GM21786 (cell line): ENCODE results near the gene GTF2I.
A peak's percentile ranks its signal among the peaks of the same experiment; 100 is the strongest.
"Not testable (repeated sequence)": the region's sequence is repeated elsewhere in the genome, so short reads cannot be mapped to it uniquely, and the experiment has no call there.

Source experiments
- ATAC-seq: cut with Tn5 transposase; IDR thresholded peaks from one replicate; pipeline ENCODE4 v1.9.1; 2021; ENCODE audit not compliant: unreplicated experiment

Gene GTF2I

DNA sequence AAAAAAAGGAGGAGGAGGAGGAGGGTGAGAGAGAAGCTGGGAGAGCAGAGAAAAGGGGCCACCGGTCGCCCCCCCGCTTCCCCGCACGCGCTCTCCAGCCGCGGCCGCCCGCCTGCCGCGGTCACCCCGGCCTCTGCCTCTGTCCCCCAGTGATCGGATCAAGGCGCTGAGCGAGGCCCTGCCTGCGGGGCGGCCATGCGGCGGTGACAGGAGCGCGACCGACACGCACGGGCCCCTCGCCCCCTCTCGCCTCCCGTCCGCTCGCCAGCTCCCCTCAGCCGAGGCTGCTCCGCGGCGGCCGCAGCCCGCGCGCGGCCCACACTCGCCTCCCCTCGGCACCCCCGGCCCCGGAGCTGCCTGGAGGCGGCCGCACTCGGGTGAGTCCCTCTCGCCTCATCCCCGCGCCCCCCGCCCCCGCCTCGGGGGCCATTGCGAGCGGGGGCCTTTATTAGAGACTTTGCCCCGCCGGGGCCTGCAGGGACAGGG is at the start of gene GTF2I:
Gene GTF2I (plus strand): TSS at position 27 of the 486 bp plus-strand sequence. CDS start 31,411 bp downstream, outside the sequence.
- peak; percentile 6 for ATAC-seq

- no peak for ATAC-seq
Measured at GRCh38 chr7:74612015-74612829, 45.3 kb upstream of the GTF2I start.

DNA sequence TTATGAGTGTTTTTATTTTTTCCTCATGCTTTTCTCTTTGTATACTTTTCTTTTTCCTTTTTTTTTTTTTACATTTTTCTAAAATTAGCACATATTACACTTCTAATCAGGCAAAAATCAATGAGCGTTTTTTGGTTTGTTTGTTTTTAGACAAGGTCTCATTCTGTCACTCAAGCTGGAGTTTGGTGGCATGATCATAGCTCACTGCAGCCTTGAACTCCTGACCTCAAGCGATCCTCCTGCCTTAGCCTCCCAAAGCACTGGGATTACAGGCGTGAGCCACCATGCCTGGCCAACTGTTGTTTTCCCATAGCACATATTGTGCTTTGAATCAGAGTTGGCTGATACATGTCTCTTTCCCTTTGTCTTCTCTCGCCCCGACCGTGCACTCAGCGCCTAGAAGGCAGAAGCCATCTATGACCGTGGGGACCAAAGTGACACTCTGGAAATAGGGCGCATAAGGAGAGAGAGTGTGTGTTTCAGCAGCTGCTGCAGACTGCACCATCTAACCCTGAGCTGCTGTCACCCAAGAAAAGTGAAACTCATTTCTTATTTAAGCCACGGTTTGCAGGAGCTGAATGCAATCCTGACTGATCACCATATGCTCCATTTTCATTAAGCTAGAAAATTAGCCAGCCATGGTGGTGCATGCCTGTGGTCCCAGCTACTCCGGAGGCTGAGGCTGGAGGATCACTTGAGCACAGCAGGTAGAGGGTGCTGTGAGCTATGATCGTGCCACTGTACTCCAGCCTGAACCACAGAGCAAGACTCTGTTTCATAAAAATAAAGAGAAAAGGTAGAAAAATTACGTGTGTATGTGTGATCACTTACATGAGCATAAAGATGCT is 41.4 kb upstream of the GTF2I start:
- no peak for ATAC-seq

DNA sequence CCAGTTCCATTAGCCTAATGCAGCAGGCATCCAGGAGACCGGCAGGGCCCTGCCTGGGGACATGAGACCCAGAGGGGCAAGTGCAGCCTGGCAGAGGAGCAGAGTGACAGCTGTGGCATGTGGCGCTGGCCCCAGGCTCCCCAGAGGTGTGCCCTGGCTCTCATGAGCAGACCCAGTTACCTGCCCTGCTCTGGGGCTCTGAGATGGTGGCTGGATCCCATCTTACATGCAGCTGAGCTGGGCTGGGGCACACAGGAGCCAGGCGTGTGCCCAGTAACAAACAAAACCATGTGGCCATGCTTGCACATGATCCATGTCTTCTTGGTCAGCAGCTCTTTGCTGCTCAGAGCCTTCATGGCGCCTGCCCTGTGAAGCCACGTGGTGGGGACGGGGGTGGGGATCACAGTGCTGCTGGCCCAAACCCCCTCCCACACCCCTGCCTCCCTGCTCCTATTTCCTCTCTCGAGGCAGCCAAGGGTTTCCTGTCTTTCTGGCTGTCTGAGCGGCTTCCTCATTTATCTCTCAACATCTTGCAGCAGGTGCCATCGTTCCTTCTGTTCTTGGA is 40.3 kb upstream of the GTF2I start:
- ATAC-seq, result no peak

DNA sequence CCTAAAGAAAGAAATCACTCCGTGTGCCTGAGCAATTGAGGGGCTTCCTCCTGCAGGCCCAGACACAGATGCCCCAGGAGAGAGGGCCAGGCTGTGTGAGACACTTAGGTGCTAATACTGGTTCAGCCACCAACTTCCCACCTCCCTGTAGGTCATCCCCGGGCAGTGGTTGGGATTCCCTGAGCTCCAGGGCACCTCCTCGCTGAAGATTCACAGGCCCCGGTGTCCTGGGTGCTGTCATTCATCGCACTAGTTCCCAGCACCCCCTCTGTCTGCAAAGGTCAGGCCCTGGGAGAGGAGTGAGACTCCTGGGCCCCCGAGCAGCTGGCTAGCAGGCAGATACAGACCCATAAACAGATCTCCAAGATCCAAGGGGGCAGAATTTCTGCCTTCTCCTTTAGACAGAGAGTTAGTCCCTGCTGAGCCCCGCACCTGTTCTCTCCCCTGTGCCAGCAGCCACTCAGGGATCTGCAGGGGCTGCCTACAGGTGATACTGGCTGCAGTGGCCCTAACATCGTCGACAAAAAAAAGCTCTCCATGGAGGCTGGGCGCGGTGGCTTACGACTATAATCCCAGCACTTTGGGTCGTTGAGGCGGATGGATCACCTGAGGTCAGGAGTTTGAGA is 38.2 kb upstream of the GTF2I start:
- no peak for ATAC-seq

DNA sequence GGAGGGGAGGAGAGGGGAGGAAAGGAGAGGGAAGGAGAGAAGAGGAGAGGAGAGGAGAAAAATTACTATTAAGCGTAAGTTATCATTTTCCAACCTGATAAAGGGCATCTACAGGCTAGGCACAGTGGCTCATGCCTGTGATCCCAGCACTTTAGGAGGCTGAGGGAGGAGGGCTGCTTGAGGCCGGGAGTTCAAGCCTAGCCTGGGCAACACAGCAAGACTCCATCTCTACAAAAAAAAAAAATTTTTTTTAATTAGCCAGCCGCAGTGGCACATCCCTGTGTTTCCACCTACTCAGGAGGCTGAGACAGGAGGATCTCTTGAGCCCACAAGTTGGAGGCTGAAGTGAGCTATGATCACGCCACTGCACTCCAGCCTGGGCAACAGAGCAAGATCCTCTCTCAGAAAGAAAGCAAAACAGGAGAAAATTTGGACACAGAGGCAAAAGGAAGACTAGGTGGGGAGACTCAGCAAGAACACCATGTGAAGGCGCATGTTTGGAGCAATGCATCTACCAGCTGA is 35.2 kb upstream of the GTF2I start:
- no peak for ATAC-seq

- no peak for ATAC-seq
Measured at GRCh38 chr7:74623135-74623534, 34.4 kb upstream of the GTF2I start.

- ATAC-seq, result no peak
Measured at GRCh38 chr7:74625446-74625845, 32.1 kb upstream of the GTF2I start.

DNA sequence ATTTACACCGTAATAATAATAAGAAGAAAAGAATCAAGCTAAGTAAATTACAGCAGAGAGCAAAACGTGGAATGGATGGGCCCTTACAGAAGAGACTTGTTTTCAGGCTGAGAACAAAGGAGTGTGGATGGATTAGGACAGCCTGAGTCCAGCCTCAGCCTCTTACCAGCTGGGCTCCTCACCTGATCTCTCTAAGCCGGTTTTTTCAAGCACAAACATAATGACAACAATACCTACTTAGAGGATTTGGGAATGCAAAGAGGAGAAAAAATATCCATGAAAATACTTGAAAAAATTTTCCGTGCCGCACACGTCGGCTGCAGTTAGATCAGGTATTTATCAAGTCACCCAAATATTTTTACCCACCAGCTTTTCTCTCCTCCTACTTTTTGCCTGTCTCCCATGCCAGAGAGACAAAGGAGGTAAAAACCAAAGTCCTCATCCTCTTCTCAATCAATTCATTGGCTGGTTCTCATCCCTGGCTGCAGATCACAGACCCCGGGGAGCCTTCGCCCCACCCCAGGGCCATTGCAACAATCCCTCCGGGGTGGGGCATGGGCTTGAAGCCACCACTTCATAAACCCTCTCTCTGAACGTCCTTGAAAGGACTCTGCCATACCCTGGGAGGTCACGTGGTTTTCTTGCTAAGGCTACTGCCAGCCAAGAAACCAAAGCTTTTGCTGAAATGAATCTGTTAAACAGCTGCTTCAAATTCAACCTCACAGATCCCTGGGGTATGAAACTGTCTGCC is 29.7 kb upstream of the GTF2I start:
- no peak for ATAC-seq

GRCh38 chr7:74632505-74632904 is 25.0 kb upstream of the GTF2I start:
- no peak for ATAC-seq

DNA sequence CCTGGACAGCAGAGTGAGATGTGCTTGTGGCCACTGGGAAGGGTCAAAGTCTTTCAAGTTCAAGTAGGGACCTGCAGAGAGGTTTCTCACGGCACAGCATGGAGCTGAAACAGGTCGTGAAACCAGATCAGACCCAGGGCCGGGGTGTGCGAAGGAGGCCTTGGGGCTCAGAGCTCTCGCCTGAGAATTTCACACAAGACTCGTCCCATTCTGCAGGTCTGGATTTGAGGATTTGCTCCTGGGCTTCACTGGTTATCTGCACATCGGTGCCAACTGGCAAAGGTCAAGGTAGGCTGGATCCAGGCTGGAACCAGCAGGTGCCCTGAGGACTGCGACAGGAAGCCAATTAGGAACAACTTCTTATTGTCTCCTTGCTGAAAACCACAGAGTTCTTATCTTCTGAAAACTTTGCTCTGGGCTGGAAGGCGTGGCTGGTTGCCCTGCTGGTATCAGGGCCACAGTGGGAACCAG is 24.0 kb upstream of the GTF2I start:
- ATAC-seq, result no peak

- no peak for ATAC-seq
Measured at GRCh38 chr7:74637745-74638144, 19.8 kb upstream of the GTF2I start.

- peak; percentile 82 for ATAC-seq
Measured at GRCh38 chr7:74650055-74650454, 7.5 kb upstream of the GTF2I start.

GRCh38 chr7:74650493-74651132 is 6.9 kb upstream of the GTF2I start:
- ATAC-seq, result peak; percentile 51

DNA sequence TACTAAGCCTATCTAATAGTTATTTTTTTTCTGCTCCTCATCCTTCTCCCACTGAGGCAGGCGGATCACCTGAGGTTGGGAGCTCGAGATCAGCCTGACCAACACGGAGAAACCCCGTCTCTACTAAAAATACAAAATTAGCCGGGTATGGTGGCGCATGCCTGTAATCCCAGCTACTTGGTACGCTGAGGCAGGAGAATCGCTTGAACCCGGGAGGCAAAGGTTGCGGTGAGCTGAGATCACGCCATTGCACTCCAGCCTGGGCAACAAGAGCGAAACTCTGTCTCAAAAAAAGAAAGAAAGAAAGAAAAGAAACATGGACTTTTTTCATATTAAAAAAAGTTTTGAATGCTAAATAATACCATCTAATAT is 6.4 kb upstream of the GTF2I start:
- ATAC-seq, result not testable (repeated sequence)

- no peak for ATAC-seq
Measured at GRCh38 chr7:74653686-74654181, 3.8 kb upstream of the GTF2I start.

DNA sequence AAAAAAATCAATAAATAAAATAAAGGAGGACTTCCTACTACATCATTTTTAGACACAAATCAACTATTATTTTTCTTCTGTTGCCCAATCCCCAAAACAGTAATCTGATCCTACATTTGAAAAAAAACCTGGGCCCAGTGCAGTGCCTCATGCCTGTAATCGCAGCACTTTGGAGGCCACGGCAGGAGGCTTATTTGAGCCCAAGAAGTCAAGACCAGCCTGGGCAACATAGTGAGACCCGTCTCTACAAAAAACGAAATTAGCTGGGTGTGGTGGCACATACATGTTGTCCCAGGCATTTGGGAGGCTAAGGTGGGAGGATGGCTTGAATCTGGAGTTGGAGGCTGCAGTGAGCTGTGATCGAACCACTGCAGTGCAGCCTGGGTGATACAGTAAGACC is 2.7 kb upstream of the GTF2I start:
- ATAC-seq, result no peak

GRCh38 chr7:74655324-74655723 is 2.2 kb upstream of the GTF2I start:
- no peak for ATAC-seq

- no peak for ATAC-seq
Measured at GRCh38 chr7:74655768-74656440, 1.6 kb upstream of the GTF2I start.
